Kidney epithelial cell (primary cell): ENCODE measurements around the gene GAST. TPM values are rescaled to one million over a fixed set of nuclear protein-coding genes. Genes with fewer than 3 reads are reported as not detected.

ENCODE experiments used
- DNase-seq: peaks from one replicate; pipeline ENCODE4 v3.0.0-alpha.2; 2010; ENCODE audit warnings: low read depth
- H3K27me3 ChIP-seq: 2 replicates; pipeline ENCODE4 v1.6.0; 2011; ENCODE audit warnings: low read length; ENCODE audit not compliant: control insufficient read depth, insufficient read depth
- H3K36me3 ChIP-seq: 2 replicates; pipeline ENCODE4 v1.5.1; 2011; ENCODE audit warnings: low read length; ENCODE audit not compliant: control insufficient read depth, insufficient read depth
- H3K4me3 ChIP-seq: 2 replicates; pipeline ENCODE4 v1.5.1; 2011; ENCODE audit warnings: low read depth, mild to moderate bottlenecking, control low read depth, low read length
- total RNA-seq: library from RNA; depleted of rRNA; stranded (reverse); fragments of >200 nt; gene quantifications from 2 replicates; pipeline ENCODE4 v1.2.3, GENCODE V29; 2015
- TF ChIP-seq, protein P1 (sequence below): IDR thresholded peaks from 2 replicates; pipeline ENCODE4 v1.5.1; 2011; ENCODE audit warnings: mild to moderate bottlenecking, moderate library complexity, low read length, control low read depth, inconsistent platforms; ENCODE audit not compliant: insufficient read depth, poor library complexity, severe bottlenecking

The GAST gene
- total RNA-seq, 1 donor from 2014 or later = not detected

DNA sequence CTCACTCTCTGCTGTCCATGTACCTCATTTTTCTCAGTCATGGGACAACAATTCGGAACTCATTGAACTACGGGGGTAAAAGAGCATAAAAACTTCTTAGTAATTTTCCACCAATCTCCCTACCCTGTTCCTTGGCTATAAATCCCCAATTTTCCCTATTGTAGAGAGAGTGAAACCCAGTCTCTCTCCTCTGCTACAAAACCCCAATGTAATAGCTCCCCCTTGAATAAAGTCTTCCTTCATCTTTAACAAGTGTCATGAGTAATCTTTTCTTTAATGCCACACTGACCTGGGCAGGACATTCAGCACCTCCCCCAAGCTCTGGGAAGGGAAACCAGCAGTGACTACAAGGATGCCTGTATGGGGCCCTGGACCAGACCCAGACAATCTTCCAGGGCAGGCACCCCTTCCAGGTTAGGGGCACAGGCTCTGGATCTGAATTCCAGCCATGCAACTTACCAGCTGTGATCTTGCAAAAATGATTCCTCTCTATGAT, 33.7 kb upstream of the GAST start:
- H3K27me3 ChIP-seq = no peaks in the 10 kb centered on the region
- DNase-seq = no peak
- H3K36me3 ChIP-seq = no peaks in the 10 kb centered on the region
- TF ChIP-seq, protein P1, sequence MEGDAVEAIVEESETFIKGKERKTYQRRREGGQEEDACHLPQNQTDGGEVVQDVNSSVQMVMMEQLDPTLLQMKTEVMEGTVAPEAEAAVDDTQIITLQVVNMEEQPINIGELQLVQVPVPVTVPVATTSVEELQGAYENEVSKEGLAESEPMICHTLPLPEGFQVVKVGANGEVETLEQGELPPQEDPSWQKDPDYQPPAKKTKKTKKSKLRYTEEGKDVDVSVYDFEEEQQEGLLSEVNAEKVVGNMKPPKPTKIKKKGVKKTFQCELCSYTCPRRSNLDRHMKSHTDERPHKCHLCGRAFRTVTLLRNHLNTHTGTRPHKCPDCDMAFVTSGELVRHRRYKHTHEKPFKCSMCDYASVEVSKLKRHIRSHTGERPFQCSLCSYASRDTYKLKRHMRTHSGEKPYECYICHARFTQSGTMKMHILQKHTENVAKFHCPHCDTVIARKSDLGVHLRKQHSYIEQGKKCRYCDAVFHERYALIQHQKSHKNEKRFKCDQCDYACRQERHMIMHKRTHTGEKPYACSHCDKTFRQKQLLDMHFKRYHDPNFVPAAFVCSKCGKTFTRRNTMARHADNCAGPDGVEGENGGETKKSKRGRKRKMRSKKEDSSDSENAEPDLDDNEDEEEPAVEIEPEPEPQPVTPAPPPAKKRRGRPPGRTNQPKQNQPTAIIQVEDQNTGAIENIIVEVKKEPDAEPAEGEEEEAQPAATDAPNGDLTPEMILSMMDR = no peak
- peak overlapping the region; percentile 2 for H3K4me3 ChIP-seq

DNA sequence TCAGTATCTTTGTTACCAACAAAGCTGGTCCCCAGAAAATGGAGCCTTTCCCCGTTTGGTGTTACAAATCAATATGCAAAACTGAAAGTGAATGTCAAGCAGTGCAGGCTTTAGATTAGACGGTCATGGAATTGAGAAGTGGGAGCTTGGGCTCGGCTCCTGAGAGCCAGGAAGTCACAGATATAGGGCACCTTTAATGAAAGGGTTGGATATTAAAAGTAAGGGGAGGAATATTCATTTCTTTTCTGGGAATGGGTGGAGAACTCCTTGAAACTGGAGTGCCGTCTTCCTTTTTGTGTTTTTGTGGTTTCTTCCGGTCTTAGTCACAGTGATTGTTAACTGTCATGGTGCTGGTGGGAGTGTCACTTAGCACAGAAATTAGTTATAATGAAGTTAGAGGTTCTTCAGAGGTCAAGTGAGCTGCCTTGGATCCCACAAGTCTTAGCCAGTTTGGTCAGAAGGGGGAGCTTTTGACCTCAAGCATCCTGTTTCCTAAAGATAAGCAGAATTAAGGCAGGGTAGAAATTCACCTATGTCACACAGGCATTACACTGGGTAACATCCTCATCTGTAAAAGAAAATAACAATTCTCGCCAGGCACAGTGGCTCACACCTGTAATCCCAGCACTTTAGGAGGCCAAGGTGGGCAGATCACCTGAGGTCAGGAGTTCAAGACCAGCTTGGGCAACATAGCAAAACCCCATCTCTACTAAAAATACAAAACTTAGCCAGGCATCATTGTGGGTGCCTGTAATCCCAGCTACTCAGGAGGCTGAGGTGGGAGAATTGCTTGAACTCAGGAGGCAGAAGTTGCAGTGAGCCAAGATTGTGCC, 33.0 kb upstream of the GAST start:
- Histone ChIP-seq H3K36me3 (no peaks in the 10 kb centered on the region), H3K27me3 (no peaks in the 10 kb centered on the region), H3K4me3 (peak overlapping the region; percentile 2)
- TF ChIP-seq, protein P1 = peak; percentile 14
- DNase-seq = peak; percentile 80

DNA sequence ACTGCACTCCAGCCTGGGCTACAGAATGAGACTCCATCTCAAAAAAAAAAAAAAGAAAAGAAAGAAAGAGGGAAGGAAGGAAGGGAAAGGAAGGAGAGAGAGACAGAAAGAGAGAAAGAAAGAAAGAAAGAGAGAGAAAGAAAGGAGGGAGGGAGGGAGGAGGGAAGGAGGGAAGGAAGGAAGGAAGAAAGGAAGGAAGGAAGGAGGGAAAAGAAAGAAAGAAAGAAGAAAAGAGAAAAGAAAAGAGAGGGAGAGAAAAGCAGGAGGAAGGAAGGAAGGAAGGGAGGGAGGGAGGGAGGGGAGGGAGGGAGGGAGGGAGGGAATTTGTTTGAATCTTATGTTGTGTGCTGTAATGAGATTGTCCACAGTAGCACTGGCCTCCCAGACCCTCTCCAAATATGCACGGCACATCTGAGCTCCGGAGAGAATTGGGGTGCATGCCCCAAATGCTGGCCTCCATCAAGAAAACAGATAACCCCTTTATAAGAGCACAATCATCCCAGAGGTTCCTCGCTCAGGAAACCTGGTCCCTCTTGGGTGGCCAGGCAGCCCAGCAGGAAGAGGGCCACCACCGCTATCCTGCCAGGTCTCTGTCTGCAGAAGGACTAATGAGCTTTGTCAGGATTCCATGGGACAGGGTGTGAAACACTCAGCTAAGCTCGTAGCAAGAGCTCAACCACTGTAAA, 32.2 kb upstream of the GAST start:
- no peaks in the 10 kb centered on the region for H3K36me3 ChIP-seq
- H3K27me3 ChIP-seq = no peaks in the 10 kb centered on the region
- H3K4me3 ChIP-seq = no peak overlapping the region
- TF ChIP-seq, protein P1 = no peak
- no peak for DNase-seq

DNA sequence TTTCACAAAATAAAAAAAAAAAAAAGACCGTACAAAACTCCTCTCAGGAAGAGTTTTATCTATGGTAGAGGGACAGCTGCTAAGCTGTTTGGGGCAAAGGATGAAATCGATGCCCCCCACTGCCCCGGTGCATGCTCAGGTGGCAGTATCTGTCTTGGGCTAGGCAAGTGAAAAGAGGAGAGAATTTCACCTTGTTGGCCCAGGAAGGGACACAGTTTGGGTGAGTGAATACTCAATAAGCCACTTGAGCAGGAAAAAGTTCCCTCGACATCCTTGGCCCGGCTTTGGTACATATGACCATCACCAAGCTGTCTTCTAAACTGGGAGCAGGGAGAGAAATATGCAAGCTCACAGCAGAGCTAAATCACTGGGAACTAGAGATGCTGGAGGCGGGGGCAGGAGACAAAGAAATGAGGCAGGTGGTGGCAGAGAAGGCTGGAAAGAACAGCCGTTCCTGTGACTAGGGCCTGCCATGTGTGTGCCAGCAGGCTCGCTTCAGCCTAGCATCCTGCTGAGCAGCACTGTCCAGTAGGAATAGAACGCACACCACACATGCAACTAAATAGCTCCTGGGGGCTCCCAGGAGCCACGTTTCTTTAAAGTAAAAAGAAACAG, 31.6 kb upstream of the GAST start:
- H3K4me3 ChIP-seq = no peak overlapping the region
- H3K27me3 ChIP-seq = no peaks in the 10 kb centered on the region
- H3K36me3 ChIP-seq = no peaks in the 10 kb centered on the region
- TF ChIP-seq, protein P1 = no peak
- no peak for DNase-seq

DNA sequence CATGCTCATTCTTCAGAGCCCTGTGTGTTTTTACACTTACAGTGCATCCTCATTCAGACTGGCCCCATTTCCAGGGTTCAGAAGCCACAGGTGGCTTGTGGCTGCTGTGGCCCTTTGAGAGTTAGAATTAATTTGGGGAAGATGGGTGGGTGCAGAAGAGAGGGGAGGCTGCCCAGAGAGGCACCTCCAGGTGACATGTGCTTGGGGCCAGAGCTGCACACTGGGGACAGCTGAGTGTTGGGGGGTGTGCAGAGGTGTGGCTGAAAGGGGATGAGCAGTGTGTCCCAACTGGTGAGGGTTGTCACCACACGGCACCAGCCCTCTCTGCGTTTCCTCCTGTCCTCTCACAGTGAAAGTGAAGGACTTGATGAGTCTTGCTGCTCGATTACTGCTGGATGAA, 30.4 kb upstream of the GAST start:
- no peak for DNase-seq
- no peak overlapping the region for H3K4me3 ChIP-seq
- TF ChIP-seq, protein P1 = no peak

More for the DNA sequence above, 30.4 kb upstream of the GAST start:
- Histone ChIP-seq H3K27me3 (no peaks in the 10 kb centered on the region), H3K36me3 (no peaks in the 10 kb centered on the region)
